GM18511 (cell line): ENCODE data around the gene OPCML.

Source experiments
- ATAC-seq: cut with Tn5 transposase; IDR thresholded peaks from one replicate; pipeline ENCODE4 v1.9.1; 2021; ENCODE audit warnings: mild to moderate bottlenecking, moderate library complexity; ENCODE audit not compliant: unreplicated experiment

The OPCML gene

GRCh38 chr11:133504906-133505305 lies 27.4 kb downstream of the OPCML start:
- no peak for ATAC-seq

- no peak for ATAC-seq
Measured at GRCh38 chr11:133503776-133504175, 28.5 kb downstream of the OPCML start.

- ATAC-seq: no peak
Measured at GRCh38 chr11:133503236-133503635, 29.1 kb downstream of the OPCML start.

- no peak for ATAC-seq
Measured at GRCh38 chr11:133501643-133502539, 30.4 kb downstream of the OPCML start.

- no peak for ATAC-seq
Measured at GRCh38 chr11:133500936-133501335, 31.4 kb downstream of the OPCML start.

- ATAC-seq: no peak
Measured at GRCh38 chr11:133500435-133500834, 31.9 kb downstream of the OPCML start.

GRCh38 chr11:133498969-133499368 lies 33.3 kb downstream of the OPCML start:
- ATAC-seq: no peak

- no peak for ATAC-seq
Measured at GRCh38 chr11:133497477-133498140, 34.7 kb downstream of the OPCML start.

GRCh38 chr11:133492895-133493294 lies 39.4 kb downstream of the OPCML start:
- no peak for ATAC-seq

GRCh38 chr11:133491680-133492383 lies 40.5 kb downstream of the OPCML start:
- no peak for ATAC-seq

GRCh38 chr11:133480722-133481121 lies 51.6 kb downstream of the OPCML start:
- no peak for ATAC-seq

GRCh38 chr11:133479209-133479608 lies 53.1 kb downstream of the OPCML start:
- no peak for ATAC-seq

GRCh38 chr11:133477251-133477625 lies 55.1 kb downstream of the OPCML start:
- ATAC-seq: no peak

GRCh38 chr11:133476570-133477250 lies 55.6 kb downstream of the OPCML start:
- ATAC-seq: no peak

- no peak for ATAC-seq
Measured at GRCh38 chr11:133474461-133474860, 57.8 kb downstream of the OPCML start.

- ATAC-seq: no peak
Measured at GRCh38 chr11:133467686-133468085, 64.6 kb downstream of the OPCML start.

GRCh38 chr11:133443206-133443747 lies 89.0 kb downstream of the OPCML start:
- ATAC-seq: no peak

GRCh38 chr11:133441964-133442660 lies 90.2 kb downstream of the OPCML start:
- ATAC-seq: no peak

- ATAC-seq: no peak
Measured at GRCh38 chr11:133425992-133426391, 106.3 kb downstream of the OPCML start.

GRCh38 chr11:133425245-133425644 lies 107.1 kb downstream of the OPCML start:
- no peak for ATAC-seq
